Thyroid gland (tissue), 4 donors: Measurements from ENCODE around the gene ZNF862.

Experiments
- POLR2A ChIP-seq, 2 donors: fragments of 450-650 bp; IDR thresholded peaks; one replicate each; pipeline ENCODE4 v1.6.1; 2017; ENCODE audit warnings: antibody characterized with exemption in 2 of 2, mild to moderate bottlenecking in 2 of 2, moderate library complexity in 1 of 2
- TF ChIP-seq, protein P1 (sequence below), 6 experiments: fragments of 200-600 bp in 3 of 6; fragments of 450-650 bp in 3 of 6; sonication (generic) in 3 of 6; IDR thresholded peaks; one replicate each; pipeline ENCODE4 v1.5.1; 2016 to 2019; ENCODE audit warnings: antibody characterized with exemption in 6 of 6, mild to moderate bottlenecking in 2 of 6, inconsistent platforms in 1 of 6, moderate library complexity in 1 of 6

- TF ChIP-seq, protein P1, sequence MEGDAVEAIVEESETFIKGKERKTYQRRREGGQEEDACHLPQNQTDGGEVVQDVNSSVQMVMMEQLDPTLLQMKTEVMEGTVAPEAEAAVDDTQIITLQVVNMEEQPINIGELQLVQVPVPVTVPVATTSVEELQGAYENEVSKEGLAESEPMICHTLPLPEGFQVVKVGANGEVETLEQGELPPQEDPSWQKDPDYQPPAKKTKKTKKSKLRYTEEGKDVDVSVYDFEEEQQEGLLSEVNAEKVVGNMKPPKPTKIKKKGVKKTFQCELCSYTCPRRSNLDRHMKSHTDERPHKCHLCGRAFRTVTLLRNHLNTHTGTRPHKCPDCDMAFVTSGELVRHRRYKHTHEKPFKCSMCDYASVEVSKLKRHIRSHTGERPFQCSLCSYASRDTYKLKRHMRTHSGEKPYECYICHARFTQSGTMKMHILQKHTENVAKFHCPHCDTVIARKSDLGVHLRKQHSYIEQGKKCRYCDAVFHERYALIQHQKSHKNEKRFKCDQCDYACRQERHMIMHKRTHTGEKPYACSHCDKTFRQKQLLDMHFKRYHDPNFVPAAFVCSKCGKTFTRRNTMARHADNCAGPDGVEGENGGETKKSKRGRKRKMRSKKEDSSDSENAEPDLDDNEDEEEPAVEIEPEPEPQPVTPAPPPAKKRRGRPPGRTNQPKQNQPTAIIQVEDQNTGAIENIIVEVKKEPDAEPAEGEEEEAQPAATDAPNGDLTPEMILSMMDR (IDR thresholded peaks at IDR 0.05): no peak
- no peak for TF ChIP-seq POLR2A (IDR thresholded peaks at IDR 0.05)
Measured at GRCh38 chr7:149793261-149793660, 44.9 kb upstream of the ZNF862 start.
